WTC11 (cell line): ENCODE results near the gene MON2.

Experiments
- CBFB ChIP-seq: sonication (generic); formaldehyde crosslinking; IDR thresholded peaks from 2 replicates; pipeline ENCODE4 v1.8.1; 2022; ENCODE audit warnings: mild to moderate bottlenecking, low read depth, missing genetic modification reagents
- CREB1 ChIP-seq: sonication (generic); formaldehyde crosslinking; IDR thresholded peaks from 2 replicates; pipeline ENCODE4 v1.8.0; 2023; ENCODE audit warnings: mild to moderate bottlenecking, missing genetic modification reagents
- E2F5 ChIP-seq: sonication (generic); formaldehyde crosslinking; IDR thresholded peaks from 2 replicates; pipeline ENCODE4 v1.8.1; 2022; ENCODE audit warnings: mild to moderate bottlenecking, moderate library complexity, missing genetic modification reagents
- JUN ChIP-seq: sonication (generic); formaldehyde crosslinking; IDR thresholded peaks from 2 replicates; pipeline ENCODE4 v1.8.0; 2023; ENCODE audit warnings: mild to moderate bottlenecking, missing genetic modification reagents
- KAT7 ChIP-seq: sonication (generic); formaldehyde crosslinking; IDR thresholded peaks from 2 replicates; pipeline ENCODE4 v1.8.1; 2023; ENCODE audit warnings: missing genetic modification reagents, mild to moderate bottlenecking, borderline replicate concordance
- MAX ChIP-seq: sonication (generic); formaldehyde crosslinking; IDR thresholded peaks from 2 replicates; pipeline ENCODE4 v1.8.0; 2022; ENCODE audit warnings: mild to moderate bottlenecking, missing genetic modification reagents
- NFE2L1 ChIP-seq: sonication (generic); formaldehyde crosslinking; IDR thresholded peaks from 2 replicates; pipeline ENCODE4 v1.8.1; 2023; ENCODE audit warnings: missing genetic modification reagents
- NR2C2 ChIP-seq: sonication (generic); formaldehyde crosslinking; IDR thresholded peaks from 2 replicates; pipeline ENCODE4 v1.8.0; 2022; ENCODE audit warnings: mild to moderate bottlenecking, missing genetic modification reagents
- STAT6 ChIP-seq: sonication (generic); formaldehyde crosslinking; conservative IDR thresholded peaks from 2 replicates; pipeline ENCODE4 v1.8.1; 2023; ENCODE audit warnings: mild to moderate bottlenecking, low read depth, missing genetic modification reagents, moderate library complexity
- ZNF232 ChIP-seq: sonication (generic); formaldehyde crosslinking; IDR thresholded peaks from 2 replicates; pipeline ENCODE4 v1.8.0; 2022; ENCODE audit warnings: mild to moderate bottlenecking, missing genetic modification reagents
- ZNF512 ChIP-seq: sonication (generic); formaldehyde crosslinking; IDR thresholded peaks from 2 replicates; pipeline ENCODE4 v1.8.1; 2022; ENCODE audit warnings: missing genetic modification reagents, borderline replicate concordance
- ZSCAN18 ChIP-seq: fragments of 250-450 bp; sonication (Bioruptor Pico); IDR thresholded peaks from 2 replicates; pipeline ENCODE4 v2.1.2; 2022; ENCODE audit warnings: mild to moderate bottlenecking, moderate library complexity
- TF ChIP-seq, protein P1 (sequence below): fragments of 200-600 bp; IDR thresholded peaks from 2 replicates; pipeline ENCODE4 v1.8.0; 2022; ENCODE audit warnings: antibody characterized with exemption
- TF ChIP-seq, protein P2 (sequence below): sonication (generic); formaldehyde crosslinking; IDR thresholded peaks from 2 replicates; pipeline ENCODE4 v1.8.0; 2023; ENCODE audit warnings: missing genetic modification reagents

DNA sequence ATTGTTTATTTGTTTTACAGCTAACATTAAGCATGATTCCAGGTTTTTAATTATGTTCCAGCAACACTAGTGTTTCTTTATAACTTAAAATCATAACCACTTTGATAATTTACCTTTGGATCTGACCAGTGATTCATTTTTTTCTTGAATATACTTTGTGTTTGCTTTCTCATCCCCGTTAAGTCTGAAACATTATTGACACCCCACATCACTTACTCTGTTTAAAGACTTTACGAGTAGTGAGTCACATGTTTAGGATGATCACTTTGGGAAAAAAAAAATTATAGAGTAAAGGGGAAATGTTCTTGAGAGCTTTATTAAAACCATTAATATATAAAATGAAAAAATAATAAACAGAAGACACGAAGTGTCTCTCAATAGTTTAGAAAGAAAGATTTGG is 132.2 kb downstream of the MON2 start:
- TF ChIP-seq CBFB (no peak), ZSCAN18 (CRISPR knock-in tag) (no peak), KAT7 (CRISPR knock-in tag) (no peak), STAT6 (CRISPR knock-in tag) (no peak), ZNF232 (CRISPR knock-in tag) (no peak), CREB1 (CRISPR knock-in tag) (no peak), NFE2L1 (CRISPR knock-in tag) (no peak), MAX (no peak), NR2C2 (CRISPR knock-in tag) (no peak), ZNF512 (CRISPR knock-in tag) (no peak), E2F5 (CRISPR knock-in tag) (no peak), JUN (CRISPR knock-in tag) (no peak)
- TF ChIP-seq, protein P1, sequence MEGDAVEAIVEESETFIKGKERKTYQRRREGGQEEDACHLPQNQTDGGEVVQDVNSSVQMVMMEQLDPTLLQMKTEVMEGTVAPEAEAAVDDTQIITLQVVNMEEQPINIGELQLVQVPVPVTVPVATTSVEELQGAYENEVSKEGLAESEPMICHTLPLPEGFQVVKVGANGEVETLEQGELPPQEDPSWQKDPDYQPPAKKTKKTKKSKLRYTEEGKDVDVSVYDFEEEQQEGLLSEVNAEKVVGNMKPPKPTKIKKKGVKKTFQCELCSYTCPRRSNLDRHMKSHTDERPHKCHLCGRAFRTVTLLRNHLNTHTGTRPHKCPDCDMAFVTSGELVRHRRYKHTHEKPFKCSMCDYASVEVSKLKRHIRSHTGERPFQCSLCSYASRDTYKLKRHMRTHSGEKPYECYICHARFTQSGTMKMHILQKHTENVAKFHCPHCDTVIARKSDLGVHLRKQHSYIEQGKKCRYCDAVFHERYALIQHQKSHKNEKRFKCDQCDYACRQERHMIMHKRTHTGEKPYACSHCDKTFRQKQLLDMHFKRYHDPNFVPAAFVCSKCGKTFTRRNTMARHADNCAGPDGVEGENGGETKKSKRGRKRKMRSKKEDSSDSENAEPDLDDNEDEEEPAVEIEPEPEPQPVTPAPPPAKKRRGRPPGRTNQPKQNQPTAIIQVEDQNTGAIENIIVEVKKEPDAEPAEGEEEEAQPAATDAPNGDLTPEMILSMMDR, result no peak
- TF ChIP-seq, protein P2, sequence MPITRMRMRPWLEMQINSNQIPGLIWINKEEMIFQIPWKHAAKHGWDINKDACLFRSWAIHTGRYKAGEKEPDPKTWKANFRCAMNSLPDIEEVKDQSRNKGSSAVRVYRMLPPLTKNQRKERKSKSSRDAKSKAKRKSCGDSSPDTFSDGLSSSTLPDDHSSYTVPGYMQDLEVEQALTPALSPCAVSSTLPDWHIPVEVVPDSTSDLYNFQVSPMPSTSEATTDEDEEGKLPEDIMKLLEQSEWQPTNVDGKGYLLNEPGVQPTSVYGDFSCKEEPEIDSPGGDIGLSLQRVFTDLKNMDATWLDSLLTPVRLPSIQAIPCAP, result no peak
